A673 (cell line): ENCODE measurements around the gene RASL11A.

Experiments used
- EZH2 ChIP-seq: fragments of 200-600 bp; sonication (generic); IDR thresholded peaks from 2 replicates; pipeline ENCODE4 v1.6.1; 2017; ENCODE audit warnings: borderline replicate concordance, low read depth, mild to moderate bottlenecking, mixed read lengths, antibody characterized with exemption, low read length; ENCODE audit not compliant: poor library complexity, severe bottlenecking
- TF ChIP-seq, protein P1 (sequence below): fragments of 300-800, 200-600 bp; sonication (generic); conservative IDR thresholded peaks from 2 replicates; pipeline ENCODE4 v1.5.1; 2017; ENCODE audit warnings: low read depth, mild to moderate bottlenecking, antibody characterized with exemption, low read length, moderate library complexity, mixed read lengths

GRCh38 chr13:27306364-27306763 is 35.7 kb downstream of the RASL11A start:
- no peak for TF ChIP-seq EZH2
- TF ChIP-seq, protein P1, sequence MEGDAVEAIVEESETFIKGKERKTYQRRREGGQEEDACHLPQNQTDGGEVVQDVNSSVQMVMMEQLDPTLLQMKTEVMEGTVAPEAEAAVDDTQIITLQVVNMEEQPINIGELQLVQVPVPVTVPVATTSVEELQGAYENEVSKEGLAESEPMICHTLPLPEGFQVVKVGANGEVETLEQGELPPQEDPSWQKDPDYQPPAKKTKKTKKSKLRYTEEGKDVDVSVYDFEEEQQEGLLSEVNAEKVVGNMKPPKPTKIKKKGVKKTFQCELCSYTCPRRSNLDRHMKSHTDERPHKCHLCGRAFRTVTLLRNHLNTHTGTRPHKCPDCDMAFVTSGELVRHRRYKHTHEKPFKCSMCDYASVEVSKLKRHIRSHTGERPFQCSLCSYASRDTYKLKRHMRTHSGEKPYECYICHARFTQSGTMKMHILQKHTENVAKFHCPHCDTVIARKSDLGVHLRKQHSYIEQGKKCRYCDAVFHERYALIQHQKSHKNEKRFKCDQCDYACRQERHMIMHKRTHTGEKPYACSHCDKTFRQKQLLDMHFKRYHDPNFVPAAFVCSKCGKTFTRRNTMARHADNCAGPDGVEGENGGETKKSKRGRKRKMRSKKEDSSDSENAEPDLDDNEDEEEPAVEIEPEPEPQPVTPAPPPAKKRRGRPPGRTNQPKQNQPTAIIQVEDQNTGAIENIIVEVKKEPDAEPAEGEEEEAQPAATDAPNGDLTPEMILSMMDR = no peak
